ENCODE data around the gene PATJ.

PATJ gene

GRCh38 chr1:61925591-61926298, 183.5 kb downstream of the PATJ start:
- Histone ChIP-seq H2AFZ (ENCODE audit: low read depth, low read length) (no peak overlapping the region), H2BK12ac (ENCODE audit: low read length in 2 of 2) (no peak overlapping the region), H2BK5ac (ENCODE audit: low read depth, low read length, poor library complexity, severe bottlenecking) (no peak overlapping the region), H3K14ac (ENCODE audit: low read length in 2 of 2) (no peak overlapping the region), H3K18ac (ENCODE audit: low read depth in 1 of 2, low read length in 2 of 2) (no peak overlapping the region), H3K4me2 (ENCODE audit: low read length, poor library complexity, severe bottlenecking) (no peak overlapping the region), H3K9ac (ENCODE audit: low read length) (no peak overlapping the region), H3K4ac (ENCODE audit: low read depth in 1 of 2, low read length in 2 of 2) (no peak overlapping the region), H3K4me1 (ENCODE audit: control insufficient read depth, insufficient read depth, low read depth, low read length) (peaks cover 2% of the 10 kb centered on the region), H2BK15ac (ENCODE audit: low read depth, poor library complexity, severe bottlenecking) (no peak overlapping the region), H3K27me3 (ENCODE audit: control insufficient read depth in 1 of 2, insufficient read depth in 1 of 2, low read length in 2 of 2) (no peaks in the 10 kb centered on the region), H3K27ac (ENCODE audit: low read length, poor library complexity, severe bottlenecking) (peak overlapping the region; percentile 61), H4K91ac (ENCODE audit: low read length) (no peak overlapping the region), H4K8ac (ENCODE audit: low read length) (no peak overlapping the region), H3K9me3 (ENCODE audit: control insufficient read depth, low read length) (no peaks in the 10 kb centered on the region), H3K79me1 (replicated peaks; ENCODE audit: low read length, poor library complexity, severe bottlenecking) (no peaks in the 10 kb centered on the region), H2AK5ac (ENCODE audit: low read length, severe bottlenecking) (no peak overlapping the region), H3K23ac (ENCODE audit: low read length in 2 of 2) (no peak overlapping the region), H3K36me3 (ENCODE audit: control insufficient read depth in 1 of 2, insufficient read depth in 2 of 2, low read depth in 1 of 2, low read length in 2 of 2) (no peaks in the 10 kb centered on the region), H3K4me3 (ENCODE audit: insufficient read depth in 1 of 2, low read depth in 1 of 2, low read length in 2 of 2) (no peak overlapping the region), H2BK120ac (ENCODE audit: low read depth, low read length) (no peak overlapping the region)
- WGBS: 85% methylated on average over 1 of the region's 1 CpG
- no peak for DNase-seq

GRCh38 chr1:61926597-61926996, 184.3 kb downstream of the PATJ start:
- no peak overlapping the region for H2BK120ac ChIP-seq (ENCODE audit: low read depth, low read length)
- H2BK12ac ChIP-seq (ENCODE audit: low read length in 2 of 2): no peak overlapping the region
- H2AFZ ChIP-seq (ENCODE audit: low read depth, low read length): no peak overlapping the region
- no peak overlapping the region for H2BK15ac ChIP-seq (ENCODE audit: low read depth, poor library complexity, severe bottlenecking)
- H3K14ac ChIP-seq (ENCODE audit: low read length in 2 of 2): no peak overlapping the region
- no peak overlapping the region for H4K91ac ChIP-seq (ENCODE audit: low read length)
- H3K23ac ChIP-seq (ENCODE audit: low read length in 2 of 2): no peak overlapping the region
- H3K9ac ChIP-seq (ENCODE audit: low read length): no peak overlapping the region
- no peak for DNase-seq
- no peak overlapping the region for H2BK5ac ChIP-seq (ENCODE audit: low read depth, low read length, poor library complexity, severe bottlenecking)
- H3K4ac ChIP-seq (ENCODE audit: low read depth in 1 of 2, low read length in 2 of 2): no peak overlapping the region
- H3K4me3 ChIP-seq (ENCODE audit: insufficient read depth in 1 of 2, low read depth in 1 of 2, low read length in 2 of 2): no peak overlapping the region
- no peak overlapping the region for H3K4me2 ChIP-seq (ENCODE audit: low read length, poor library complexity, severe bottlenecking)
- no peaks in the 10 kb centered on the region for H3K79me1 ChIP-seq (replicated peaks; ENCODE audit: low read length, poor library complexity, severe bottlenecking)
- no peaks in the 10 kb centered on the region for H3K9me3 ChIP-seq (ENCODE audit: control insufficient read depth, low read length)
- no peak overlapping the region for H3K27ac ChIP-seq (ENCODE audit: low read length, poor library complexity, severe bottlenecking)
- H3K18ac ChIP-seq (ENCODE audit: low read depth in 1 of 2, low read length in 2 of 2): no peak overlapping the region
- WGBS: 88% methylated on average over 3 of the region's 3 CpGs
- H2AK5ac ChIP-seq (ENCODE audit: low read length, severe bottlenecking): no peak overlapping the region
- no peaks in the 10 kb centered on the region for H3K36me3 ChIP-seq (ENCODE audit: control insufficient read depth in 1 of 2, insufficient read depth in 2 of 2, low read depth in 1 of 2, low read length in 2 of 2)
- H3K27me3 ChIP-seq (ENCODE audit: control insufficient read depth in 1 of 2, insufficient read depth in 1 of 2, low read length in 2 of 2): no peaks in the 10 kb centered on the region
- H4K8ac ChIP-seq (ENCODE audit: low read length): no peak overlapping the region
- H3K4me1 ChIP-seq (ENCODE audit: control insufficient read depth, insufficient read depth, low read depth, low read length): peaks cover 2% of the 10 kb centered on the region

GRCh38 chr1:61930116-61930645, 187.9 kb downstream of the PATJ start:
- Histone ChIP-seq H3K4ac (ENCODE audit: low read depth in 1 of 2, low read length in 2 of 2) (no peak overlapping the region), H2BK120ac (ENCODE audit: low read depth, low read length) (no peak overlapping the region), H3K23ac (ENCODE audit: low read length in 2 of 2) (no peak overlapping the region), H3K18ac (ENCODE audit: low read depth in 1 of 2, low read length in 2 of 2) (no peak overlapping the region), H3K14ac (ENCODE audit: low read length in 2 of 2) (no peak overlapping the region), H2AFZ (ENCODE audit: low read depth, low read length) (no peak overlapping the region), H3K4me1 (ENCODE audit: control insufficient read depth, insufficient read depth, low read depth, low read length) (peaks cover 2% of the 10 kb centered on the region), H2AK5ac (ENCODE audit: low read length, severe bottlenecking) (no peak overlapping the region), H3K79me1 (replicated peaks; ENCODE audit: low read length, poor library complexity, severe bottlenecking) (no peaks in the 10 kb centered on the region), H2BK12ac (ENCODE audit: low read length in 2 of 2) (no peak overlapping the region), H4K91ac (ENCODE audit: low read length) (no peak overlapping the region), H4K8ac (ENCODE audit: low read length) (no peak overlapping the region), H3K9me3 (ENCODE audit: control insufficient read depth, low read length) (no peaks in the 10 kb centered on the region), H3K4me2 (ENCODE audit: low read length, poor library complexity, severe bottlenecking) (no peak overlapping the region), H2BK5ac (ENCODE audit: low read depth, low read length, poor library complexity, severe bottlenecking) (no peak overlapping the region), H3K4me3 (ENCODE audit: insufficient read depth in 1 of 2, low read depth in 1 of 2, low read length in 2 of 2) (no peak overlapping the region), H3K27me3 (ENCODE audit: control insufficient read depth in 1 of 2, insufficient read depth in 1 of 2, low read length in 2 of 2) (no peaks in the 10 kb centered on the region), H3K9ac (ENCODE audit: low read length) (no peak overlapping the region), H3K36me3 (ENCODE audit: control insufficient read depth in 1 of 2, insufficient read depth in 2 of 2, low read depth in 1 of 2, low read length in 2 of 2) (no peaks in the 10 kb centered on the region), H2BK15ac (ENCODE audit: low read depth, poor library complexity, severe bottlenecking) (no peak overlapping the region), H3K27ac (ENCODE audit: low read length, poor library complexity, severe bottlenecking) (peak overlapping the region; percentile 25)
- 93% methylated on average over 4 of the region's 5 CpGs for WGBS
- no peak for DNase-seq

GRCh38 chr1:61931587-61932279, 189.5 kb downstream of the PATJ start:
- Histone ChIP-seq H3K79me1 (replicated peaks; ENCODE audit: low read length, poor library complexity, severe bottlenecking) (no peaks in the 10 kb centered on the region), H3K27me3 (ENCODE audit: control insufficient read depth in 1 of 2, insufficient read depth in 1 of 2, low read length in 2 of 2) (no peaks in the 10 kb centered on the region), H2BK12ac (ENCODE audit: low read length in 2 of 2) (no peak overlapping the region), H3K4me1 (ENCODE audit: control insufficient read depth, insufficient read depth, low read depth, low read length) (no peaks in the 10 kb centered on the region), H3K9me3 (ENCODE audit: control insufficient read depth, low read length) (no peaks in the 10 kb centered on the region), H4K91ac (ENCODE audit: low read length) (no peak overlapping the region), H3K9ac (ENCODE audit: low read length) (no peak overlapping the region), H3K23ac (ENCODE audit: low read length in 2 of 2) (no peak overlapping the region), H3K27ac (ENCODE audit: low read length, poor library complexity, severe bottlenecking) (no peak overlapping the region), H2AK5ac (ENCODE audit: low read length, severe bottlenecking) (no peak overlapping the region), H3K4me3 (ENCODE audit: insufficient read depth in 1 of 2, low read depth in 1 of 2, low read length in 2 of 2) (no peak overlapping the region), H2BK5ac (ENCODE audit: low read depth, low read length, poor library complexity, severe bottlenecking) (no peak overlapping the region), H2BK120ac (ENCODE audit: low read depth, low read length) (no peak overlapping the region), H3K4ac (ENCODE audit: low read depth in 1 of 2, low read length in 2 of 2) (no peak overlapping the region), H3K14ac (ENCODE audit: low read length in 2 of 2) (no peak overlapping the region), H4K8ac (ENCODE audit: low read length) (no peak overlapping the region), H3K4me2 (ENCODE audit: low read length, poor library complexity, severe bottlenecking) (no peak overlapping the region), H3K36me3 (ENCODE audit: control insufficient read depth in 1 of 2, insufficient read depth in 2 of 2, low read depth in 1 of 2, low read length in 2 of 2) (no peaks in the 10 kb centered on the region), H3K18ac (ENCODE audit: low read depth in 1 of 2, low read length in 2 of 2) (no peak overlapping the region), H2BK15ac (ENCODE audit: low read depth, poor library complexity, severe bottlenecking) (no peak overlapping the region), H2AFZ (ENCODE audit: low read depth, low read length) (no peak overlapping the region)
- DNase-seq: no peak
- 98% methylated on average over 2 of the region's 3 CpGs for WGBS

All from mesenchymal stem cell (in vitro differentiated cells and primary cell).